Spleen (tissue), 3 donors: ENCODE data around the gene DNAJB14.

Source experiments
- POLR2A ChIP-seq, 3 donors: fragments of 450-650 bp; IDR thresholded peaks; one replicate each; pipeline ENCODE4 v1.5.1; 2017; ENCODE audit warnings: antibody characterized with exemption in 3 of 3, mild to moderate bottlenecking in 1 of 3
- POLR2AphosphoS5 ChIP-seq, 3 donors: sonication (generic); formaldehyde crosslinking; IDR thresholded peaks; one replicate each; pipeline ENCODE4 v1.5.1; 2017; ENCODE audit warnings: antibody characterized with exemption in 3 of 3

DNA sequence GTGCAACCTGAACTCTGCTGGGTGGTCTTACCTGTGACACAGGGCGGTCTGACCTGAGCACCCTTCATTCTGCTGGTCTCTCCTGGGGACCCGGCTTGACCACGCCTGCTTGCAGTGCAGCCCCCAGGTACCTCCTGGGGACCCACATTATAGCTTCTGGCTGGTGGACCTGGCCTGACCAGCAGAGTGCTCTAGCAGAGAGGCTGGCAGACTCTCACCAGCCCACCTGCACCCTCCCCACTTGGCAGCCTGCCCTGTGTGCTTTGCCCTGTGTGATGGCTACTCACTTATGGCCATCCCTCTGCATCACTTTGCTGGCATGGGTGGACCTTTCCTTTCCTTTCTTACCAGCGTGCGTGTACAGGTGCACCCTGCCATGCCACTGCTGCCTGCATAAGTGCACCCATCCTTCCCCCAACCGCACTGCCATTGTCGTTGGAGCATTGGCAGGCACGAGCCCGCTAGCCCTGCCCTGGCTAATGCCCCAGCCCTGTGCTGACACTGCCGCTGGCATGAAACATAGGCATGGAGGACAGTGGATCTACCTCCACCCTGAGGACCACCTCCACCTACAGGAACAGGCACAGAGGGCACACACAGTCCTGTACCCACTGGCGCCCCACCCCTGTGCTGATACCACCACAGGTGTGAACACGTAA is 25.2 kb upstream of the DNAJB14 start:
- TF ChIP-seq POLR2AphosphoS5 (IDR thresholded peaks at IDR 0.05) (no peak), POLR2A (IDR thresholded peaks at IDR 0.05) (no peak)
